KOPT-K1 (cell line): ENCODE results near the gene RRP8.

ENCODE experiments used
- H3K27ac ChIP-seq: fragments of 200-600 bp; sonication (generic); 2 replicates; pipeline ENCODE4 v1.5.1; 2016; ENCODE audit warnings: antibody characterized with exemption, mild to moderate bottlenecking, low read depth, low read length; ENCODE audit not compliant: poor library complexity, severe bottlenecking
- H3K36me3 ChIP-seq: fragments of 200-600 bp; sonication (generic); 2 replicates; pipeline ENCODE4 v1.5.1; 2017; ENCODE audit warnings: antibody characterized with exemption, mild to moderate bottlenecking, low read length, moderate library complexity; ENCODE audit not compliant: insufficient read depth
- H3K9me3 ChIP-seq: fragments of 200-600 bp; sonication (generic); 2 replicates; pipeline ENCODE4 v1.5.1; 2017; ENCODE audit warnings: antibody characterized with exemption, low read length, mild to moderate bottlenecking; ENCODE audit not compliant: insufficient read depth, poor library complexity, severe bottlenecking

Gene RRP8

GRCh38 chr11:6603287-6604080 is at the start of gene RRP8, which contains the start of gene ILK:
Gene RRP8 (minus strand): TSS chr11:6603616. CDS start chr11:6603502, 114 bp downstream.
Gene ILK (plus strand): TSS chr11:6603774. CDS start chr11:6604272, 498 bp downstream.
- peak within 1 kb of the TSS; percentile 70 for H3K27ac ChIP-seq
- no peaks in the 10 kb centered on the region for H3K9me3 ChIP-seq
- peaks cover 51% of the 10 kb centered on the region for H3K36me3 ChIP-seq

- no peaks in the 10 kb centered on the region for H3K36me3 ChIP-seq
- H3K27ac ChIP-seq = no peak overlapping the region
- H3K9me3 ChIP-seq = no peaks in the 10 kb centered on the region
Observed at GRCh38 chr11:6653097-6653496, 49.7 kb upstream of the RRP8 start.

- Histone ChIP-seq H3K9me3 (no peaks in the 10 kb centered on the region), H3K36me3 (no peaks in the 10 kb centered on the region), H3K27ac (no peak overlapping the region)
Observed at GRCh38 chr11:6652182-6652581, 48.8 kb upstream of the RRP8 start.

DNA sequence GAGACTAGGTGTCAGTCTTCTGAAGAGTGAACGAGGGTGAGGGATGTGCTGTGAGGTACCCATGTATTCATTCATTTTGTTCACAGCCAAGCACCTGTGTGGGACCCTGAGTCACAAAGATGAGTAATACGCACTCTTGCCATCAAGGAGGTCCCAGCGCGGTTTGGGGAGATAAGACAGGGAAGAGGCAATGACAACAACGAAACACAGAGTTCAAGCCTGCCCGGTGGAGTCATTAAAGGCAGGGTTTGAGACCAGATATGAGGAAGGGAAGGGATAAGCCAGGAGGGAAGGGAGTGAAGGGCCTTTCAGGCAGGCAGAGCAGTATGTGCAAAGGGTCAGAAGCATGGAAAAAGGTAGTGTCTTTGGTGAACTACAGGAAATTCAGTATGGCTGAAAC is 47.6 kb upstream of the RRP8 start:
- H3K27ac ChIP-seq = no peak overlapping the region
- H3K9me3 ChIP-seq = no peaks in the 10 kb centered on the region

GRCh38 chr11:6650104-6650503 is 46.7 kb upstream of the RRP8 start:
- no peaks in the 10 kb centered on the region for H3K9me3 ChIP-seq
- no peak overlapping the region for H3K27ac ChIP-seq
- no peaks in the 10 kb centered on the region for H3K36me3 ChIP-seq

More for the DNA sequence above, 47.6 kb upstream of the RRP8 start:
- H3K36me3 ChIP-seq = no peaks in the 10 kb centered on the region

DNA sequence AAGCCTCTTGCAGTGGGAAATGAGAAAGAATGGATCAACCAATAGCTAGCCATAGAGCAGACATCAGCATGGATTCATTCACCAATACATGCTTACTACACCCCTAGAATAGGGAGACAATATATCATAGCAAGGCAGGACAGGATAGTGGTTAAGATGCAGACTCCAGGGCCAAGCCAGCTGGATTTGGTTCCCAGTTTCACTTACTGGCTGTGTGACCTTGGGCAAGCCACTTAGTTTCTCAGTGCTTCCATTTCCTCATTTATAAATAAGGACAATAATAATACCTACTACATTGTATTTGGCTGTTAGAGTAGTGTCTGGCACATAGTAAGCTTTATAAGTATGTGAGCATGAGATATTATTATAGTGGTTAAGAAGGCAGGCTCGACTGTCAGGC is 45.1 kb upstream of the RRP8 start:
- no peak overlapping the region for H3K27ac ChIP-seq
- no peaks in the 10 kb centered on the region for H3K36me3 ChIP-seq
- H3K9me3 ChIP-seq = no peaks in the 10 kb centered on the region

- H3K36me3 ChIP-seq = no peaks in the 10 kb centered on the region
- H3K9me3 ChIP-seq = no peaks in the 10 kb centered on the region
- peak overlapping the region; percentile 69 for H3K27ac ChIP-seq
Observed at GRCh38 chr11:6647836-6648235, 44.4 kb upstream of the RRP8 start.

GRCh38 chr11:6646918-6647679 is 43.7 kb upstream of the RRP8 start:
- no peaks in the 10 kb centered on the region for H3K36me3 ChIP-seq
- no peaks in the 10 kb centered on the region for H3K9me3 ChIP-seq
- H3K27ac ChIP-seq = peak overlapping the region; percentile 69

DNA sequence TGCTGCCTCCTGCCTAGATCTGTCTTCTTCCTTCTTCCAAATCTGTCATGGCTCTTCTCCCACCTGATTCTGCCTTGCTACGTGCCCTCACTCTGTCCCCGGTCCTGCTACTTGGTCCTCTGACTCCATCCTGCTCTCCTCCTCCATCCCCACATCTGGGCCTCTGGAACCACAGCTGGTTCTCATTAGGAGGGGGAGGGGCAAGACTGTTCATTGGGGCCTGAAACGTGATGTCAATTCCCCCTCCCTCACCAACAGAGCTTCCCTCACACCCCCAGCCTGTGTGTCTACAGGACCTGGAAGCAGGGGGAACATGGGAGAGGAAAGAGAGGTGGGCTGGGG is 43.1 kb upstream of the RRP8 start:
- Histone ChIP-seq H3K9me3 (no peaks in the 10 kb centered on the region), H3K27ac (peak overlapping the region; percentile 69)

DNA sequence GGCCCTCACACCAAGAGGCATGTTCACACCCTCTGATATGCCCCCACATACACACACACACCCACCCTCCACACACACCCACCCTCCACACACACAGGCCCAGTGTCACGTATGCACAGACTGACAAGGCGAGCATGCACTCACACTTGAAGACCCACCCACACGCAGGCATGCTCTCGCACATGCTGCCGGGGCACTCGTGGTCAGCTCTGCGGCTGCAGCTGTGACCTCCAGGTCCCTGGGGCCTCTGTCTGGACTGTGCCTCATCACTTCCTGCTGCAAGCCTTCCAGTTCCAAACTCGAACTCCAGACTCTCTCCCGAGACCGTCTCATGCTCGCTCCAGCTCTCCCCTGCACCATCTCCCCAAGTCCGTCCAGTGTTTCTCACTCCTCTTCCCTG is 42.7 kb upstream of the RRP8 start:
- Histone ChIP-seq H3K27ac (peak overlapping the region; percentile 69), H3K9me3 (no peaks in the 10 kb centered on the region), H3K36me3 (no peaks in the 10 kb centered on the region)

More for the DNA sequence above, 43.1 kb upstream of the RRP8 start:
- H3K36me3 ChIP-seq = no peaks in the 10 kb centered on the region

GRCh38 chr11:6642957-6643356 is 39.5 kb upstream of the RRP8 start:
- peaks cover 6% of the 10 kb centered on the region; the same call in 1 of the 2 replicates for H3K36me3 ChIP-seq
- no peaks in the 10 kb centered on the region for H3K9me3 ChIP-seq
- H3K27ac ChIP-seq = no peak overlapping the region

DNA sequence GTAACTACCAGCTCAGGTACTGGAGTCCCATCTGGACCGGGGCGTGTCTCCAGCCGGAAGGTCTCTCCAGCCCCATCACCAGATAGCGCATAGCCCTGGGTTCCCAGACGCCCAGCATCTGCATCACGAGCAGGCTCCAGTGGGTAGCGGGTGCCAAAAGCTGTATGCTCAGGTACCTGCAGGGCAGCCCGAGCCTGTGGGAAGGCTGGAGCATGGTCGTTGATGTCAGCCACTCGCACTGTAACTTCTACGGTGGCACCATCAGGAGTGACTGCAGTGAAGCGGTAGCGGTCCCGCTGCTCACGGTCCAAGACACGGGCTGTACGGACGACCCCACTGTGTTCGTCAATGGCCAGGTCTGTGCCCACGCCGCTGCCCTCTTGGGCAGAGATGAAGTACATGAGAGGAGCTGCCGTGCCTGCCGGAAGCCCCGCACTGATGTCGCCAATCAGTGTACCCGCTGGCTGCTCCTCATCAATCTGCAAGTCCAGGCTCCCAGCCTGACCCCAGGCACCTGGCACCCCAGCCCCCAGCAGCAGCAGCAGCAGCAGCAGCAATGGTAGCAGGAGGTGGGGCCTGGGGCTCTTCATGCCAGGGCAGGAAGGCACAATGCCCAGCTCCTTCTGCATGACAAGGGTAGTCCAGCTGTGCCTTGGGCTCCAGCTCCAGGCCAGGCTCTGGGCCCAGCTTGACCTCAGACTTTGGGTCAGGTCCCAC is 37.7 kb upstream of the RRP8 start:
- Histone ChIP-seq H3K27ac (no peak overlapping the region), H3K36me3 (peaks cover 6% of the 10 kb centered on the region; the same call in 1 of the 2 replicates), H3K9me3 (no peaks in the 10 kb centered on the region)

DNA sequence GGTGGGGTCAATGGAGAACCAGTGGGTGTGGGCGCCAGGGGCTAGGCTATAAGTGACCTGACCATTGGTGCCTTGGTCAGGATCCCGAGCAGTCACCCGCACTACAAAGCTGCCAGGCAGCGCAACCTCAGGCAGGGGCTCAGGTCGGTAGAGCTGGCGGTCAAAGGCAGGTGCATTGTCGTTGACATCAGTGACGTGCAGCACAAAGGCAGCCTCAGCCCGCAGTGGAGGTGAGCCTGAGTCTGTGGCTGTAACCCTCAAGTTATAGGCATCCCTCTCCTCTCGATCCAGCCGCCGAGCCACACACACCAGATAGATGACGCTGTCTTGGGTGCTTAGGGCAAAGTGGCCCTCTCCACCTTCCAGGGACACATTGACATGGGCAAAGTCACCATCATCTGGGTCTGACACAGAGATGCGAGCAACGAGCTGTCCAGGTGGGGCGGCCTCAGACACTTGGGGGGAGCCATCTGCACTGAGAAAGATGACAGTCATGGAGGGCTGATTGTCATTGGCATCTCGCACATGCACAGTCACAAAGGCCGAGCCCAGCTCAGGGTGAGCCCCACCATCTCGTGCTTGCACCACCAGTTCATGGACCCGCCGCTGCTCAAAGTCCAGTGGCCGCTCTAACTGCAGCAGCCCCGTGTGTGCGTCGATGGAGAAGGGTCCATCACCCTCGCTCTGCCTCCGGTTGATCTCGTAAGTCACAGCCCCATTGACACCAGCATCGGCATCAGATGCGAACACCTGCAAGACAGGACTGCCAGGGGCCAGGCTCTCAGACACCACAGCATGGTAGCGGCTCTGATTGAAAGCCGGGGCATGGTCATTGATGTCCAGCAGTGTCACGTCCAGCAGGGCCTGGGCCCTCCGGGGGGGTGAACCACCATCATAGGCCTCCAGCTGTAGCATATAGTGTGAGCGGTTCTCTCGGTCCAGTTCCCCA is 36.9 kb upstream of the RRP8 start:
- no peak overlapping the region for H3K27ac ChIP-seq
- peaks cover 6% of the 10 kb centered on the region; the same call in 1 of the 2 replicates for H3K36me3 ChIP-seq
- H3K9me3 ChIP-seq = no peaks in the 10 kb centered on the region

GRCh38 chr11:6638429-6638828 is 35.0 kb upstream of the RRP8 start:
- no peak overlapping the region for H3K27ac ChIP-seq
- H3K36me3 ChIP-seq = peaks cover 6% of the 10 kb centered on the region; the same call in 1 of the 2 replicates
- H3K9me3 ChIP-seq = no peaks in the 10 kb centered on the region
